Effector memory CD4-positive, alpha-beta T cell (primary cell): ENCODE data around the gene CACHD1.

Experiments
- DNase-seq, 3 donors: peaks; one replicate each; pipeline ENCODE4 v3.0.0-alpha.2; 2020
- H3K27ac ChIP-seq: 2 replicates; pipeline ENCODE4 v1.7.0; 2013; ENCODE audit warnings: mild to moderate bottlenecking, low read length, moderate library complexity; ENCODE audit not compliant: insufficient read depth, poor library complexity, severe bottlenecking
- H3K27me3 ChIP-seq: replicated peaks from 2 replicates; pipeline ENCODE4 v1.7.0; 2013; ENCODE audit warnings: mild to moderate bottlenecking, low read length; ENCODE audit not compliant: insufficient read depth, control insufficient read depth, poor library complexity, severe bottlenecking
- H3K36me3 ChIP-seq: 2 replicates; pipeline ENCODE4 v1.7.0; 2013; ENCODE audit warnings: mild to moderate bottlenecking, low read length, moderate library complexity; ENCODE audit not compliant: control insufficient read depth, insufficient read depth
- H3K4me1 ChIP-seq: 2 replicates; pipeline ENCODE4 v1.7.0; 2013; ENCODE audit warnings: low read length, mild to moderate bottlenecking; ENCODE audit not compliant: control insufficient read depth, insufficient read depth, poor library complexity, severe bottlenecking
- H3K4me3 ChIP-seq: 2 replicates; pipeline ENCODE4 v1.7.0; 2013; ENCODE audit warnings: low read length, low read depth, mild to moderate bottlenecking; ENCODE audit not compliant: insufficient read depth, poor library complexity, severe bottlenecking
- H3K9me3 ChIP-seq: 2 replicates; pipeline ENCODE4 v1.7.0; 2013; ENCODE audit warnings: mild to moderate bottlenecking, low read length, moderate library complexity; ENCODE audit not compliant: control insufficient read depth

CACHD1 gene

DNA sequence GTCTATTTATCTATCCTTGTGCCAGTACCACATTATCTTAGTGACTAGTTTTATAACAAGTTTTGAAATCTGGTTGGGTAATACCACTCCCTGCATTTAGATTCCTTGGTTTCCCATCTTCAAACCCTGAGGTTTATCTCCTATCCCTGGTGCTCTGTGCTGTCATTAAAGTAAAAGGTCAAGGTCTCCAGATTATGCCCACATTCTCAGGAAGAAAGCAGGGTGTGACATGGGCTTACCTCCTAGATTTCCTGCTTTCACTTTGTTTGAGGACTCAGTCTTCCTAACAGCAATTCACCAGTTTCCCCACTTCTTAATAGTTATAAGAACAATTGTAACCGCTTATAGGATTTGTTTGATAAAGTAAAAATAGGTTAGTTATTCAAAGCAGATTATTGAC lies 86.0 kb downstream of the CACHD1 start:
- no peak overlapping the region for H3K4me3 ChIP-seq
- H3K27me3 ChIP-seq: no peaks in the 10 kb centered on the region
- H3K27ac ChIP-seq: no peak overlapping the region
- H3K4me1 ChIP-seq: no peaks in the 10 kb centered on the region
- H3K36me3 ChIP-seq: no peaks in the 10 kb centered on the region
- no peaks in the 10 kb centered on the region for H3K9me3 ChIP-seq
- no peak for DNase-seq

DNA sequence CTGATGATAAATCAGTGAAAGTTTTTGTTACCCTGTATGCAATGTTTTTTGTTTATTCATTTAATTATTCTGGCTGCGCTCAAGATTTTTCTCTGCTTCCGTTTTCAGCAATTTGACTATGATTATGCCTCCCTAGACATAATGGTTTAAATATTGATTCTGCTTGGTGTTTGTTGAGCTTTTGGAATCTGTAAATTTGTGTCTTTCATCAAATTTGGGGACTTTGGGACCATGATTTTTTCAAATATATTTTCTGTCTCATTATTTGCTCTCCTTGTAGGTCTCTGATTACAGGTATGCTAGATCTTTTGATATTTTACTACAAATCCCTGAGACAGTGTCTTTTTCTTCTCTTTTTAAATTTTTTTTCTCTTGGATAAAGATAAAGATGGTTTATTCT lies 92.1 kb downstream of the CACHD1 start:
- H3K27ac ChIP-seq: no peak overlapping the region
- no peaks in the 10 kb centered on the region for H3K9me3 ChIP-seq
- H3K4me3 ChIP-seq: no peak overlapping the region
- H3K27me3 ChIP-seq: no peaks in the 10 kb centered on the region
- no peaks in the 10 kb centered on the region for H3K4me1 ChIP-seq
- H3K36me3 ChIP-seq: no peaks in the 10 kb centered on the region
- no peak for DNase-seq

DNA sequence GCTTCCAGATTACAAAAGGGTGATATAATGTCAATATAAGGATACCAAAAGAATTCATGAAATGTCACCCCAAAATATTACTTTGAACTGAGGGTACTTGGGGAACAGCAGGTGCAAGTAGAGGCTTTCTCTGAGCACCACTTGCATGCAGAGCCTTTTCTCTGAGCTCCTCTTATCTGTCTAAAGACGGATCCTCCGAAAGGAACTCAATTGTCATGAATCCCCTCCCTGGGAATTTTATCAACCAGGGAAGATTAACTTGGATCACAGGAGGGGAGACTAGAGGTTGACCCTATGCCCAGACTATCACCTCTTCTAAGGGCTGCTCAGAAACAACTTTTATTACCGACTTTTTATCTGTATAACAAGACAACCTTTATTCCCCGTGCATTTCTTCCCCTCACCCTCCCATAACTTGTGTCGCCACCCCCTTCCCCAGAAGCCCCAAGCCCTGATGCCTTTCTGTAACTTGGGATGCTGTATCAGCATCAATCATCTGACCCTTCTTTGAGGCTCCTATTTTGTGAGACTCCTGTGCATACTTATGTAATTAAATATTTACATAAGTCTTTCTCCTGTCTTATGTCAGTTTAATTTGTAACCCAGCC lies 94.1 kb downstream of the CACHD1 start:
- Histone ChIP-seq H3K36me3 (no peaks in the 10 kb centered on the region), H3K27ac (no peak overlapping the region), H3K4me3 (no peak overlapping the region)

DNA sequence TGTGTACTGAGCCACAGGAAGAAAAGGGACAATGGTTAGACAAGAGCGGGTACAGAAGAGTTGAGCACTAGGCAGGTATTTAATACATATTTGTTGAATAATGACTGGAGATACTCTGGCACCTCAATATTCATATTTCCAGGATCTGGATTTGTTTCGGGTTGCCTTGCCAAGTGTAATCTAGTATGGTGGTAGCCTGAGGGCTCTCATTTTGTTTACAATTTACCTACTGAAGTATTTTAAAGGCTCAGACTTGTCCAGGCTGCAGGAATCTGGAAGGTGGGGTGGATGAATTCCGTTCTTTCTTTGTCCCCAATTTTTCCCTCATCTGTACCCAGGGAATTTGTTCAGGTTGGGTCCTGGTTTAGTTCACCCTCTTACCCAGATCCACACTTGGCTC lies 95.0 kb downstream of the CACHD1 start:
- H3K27me3 ChIP-seq: no peaks in the 10 kb centered on the region
- no peak overlapping the region for H3K27ac ChIP-seq
- no peak overlapping the region for H3K4me3 ChIP-seq
- no peak for DNase-seq
- H3K9me3 ChIP-seq: no peaks in the 10 kb centered on the region
- no peaks in the 10 kb centered on the region for H3K4me1 ChIP-seq
- H3K36me3 ChIP-seq: no peaks in the 10 kb centered on the region

More for the DNA sequence above, 94.1 kb downstream of the CACHD1 start:
- Histone ChIP-seq H3K4me1 (no peaks in the 10 kb centered on the region), H3K9me3 (no peaks in the 10 kb centered on the region), H3K27me3 (no peaks in the 10 kb centered on the region)
- DNase-seq: no peak

DNA sequence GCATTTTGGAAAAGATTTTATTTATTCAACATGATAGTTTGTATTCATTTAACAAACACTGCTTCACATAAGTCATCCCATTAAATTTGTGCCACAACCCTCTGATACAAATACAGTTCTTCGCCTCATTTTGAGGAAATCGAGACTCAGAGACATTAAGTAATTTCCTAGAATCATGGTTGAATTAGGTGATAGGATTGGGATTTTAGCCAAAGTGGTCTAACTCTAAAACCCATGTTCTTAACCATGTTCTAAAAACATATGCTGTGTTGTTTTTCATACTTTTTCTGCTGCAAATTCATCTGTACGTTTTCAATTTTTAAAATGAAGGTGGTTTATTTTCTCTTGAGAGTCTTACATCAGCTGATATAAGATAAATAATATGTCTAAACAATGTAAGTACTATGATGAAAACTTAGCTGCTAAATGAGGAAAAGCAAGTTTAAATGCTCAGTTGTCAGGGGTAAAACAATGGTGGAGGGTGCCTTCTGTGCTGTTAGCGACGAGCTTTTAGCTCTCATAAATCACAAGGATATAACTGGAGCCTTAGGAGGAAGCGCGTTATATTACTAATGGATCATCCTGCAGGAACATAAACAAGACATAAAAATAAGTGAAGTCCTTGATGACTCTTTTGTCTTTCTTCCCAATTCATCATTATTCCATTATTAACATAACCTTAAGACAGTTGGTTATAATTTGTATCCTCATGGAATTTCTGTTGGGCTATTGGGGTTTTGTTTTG lies 97.7 kb downstream of the CACHD1 start:
- no peak for DNase-seq
- Histone ChIP-seq H3K4me1 (no peaks in the 10 kb centered on the region), H3K27ac (no peak overlapping the region)

DNA sequence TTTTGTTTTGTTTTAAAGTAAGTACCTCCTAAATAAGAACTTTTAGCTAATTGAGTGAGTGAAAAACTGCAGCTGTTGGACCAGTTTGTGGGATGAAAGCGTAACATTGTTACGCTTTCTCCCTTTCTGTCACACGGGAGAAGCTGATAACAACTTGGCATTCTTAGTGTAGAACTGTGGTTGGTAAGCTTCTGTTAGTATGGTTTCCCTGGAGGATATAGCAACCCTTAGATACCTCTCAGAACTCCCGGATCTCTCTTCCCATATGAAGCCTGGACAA lies 98.2 kb downstream of the CACHD1 start:
- Histone ChIP-seq H3K27ac (no peak overlapping the region), H3K27me3 (no peaks in the 10 kb centered on the region), H3K4me1 (no peaks in the 10 kb centered on the region), H3K9me3 (no peaks in the 10 kb centered on the region), H3K4me3 (no peak overlapping the region), H3K36me3 (no peaks in the 10 kb centered on the region)
- DNase-seq: no peak

More for the DNA sequence above, 97.7 kb downstream of the CACHD1 start:
- Histone ChIP-seq H3K4me3 (no peak overlapping the region), H3K36me3 (no peaks in the 10 kb centered on the region), H3K27me3 (no peaks in the 10 kb centered on the region), H3K9me3 (no peaks in the 10 kb centered on the region)

DNA sequence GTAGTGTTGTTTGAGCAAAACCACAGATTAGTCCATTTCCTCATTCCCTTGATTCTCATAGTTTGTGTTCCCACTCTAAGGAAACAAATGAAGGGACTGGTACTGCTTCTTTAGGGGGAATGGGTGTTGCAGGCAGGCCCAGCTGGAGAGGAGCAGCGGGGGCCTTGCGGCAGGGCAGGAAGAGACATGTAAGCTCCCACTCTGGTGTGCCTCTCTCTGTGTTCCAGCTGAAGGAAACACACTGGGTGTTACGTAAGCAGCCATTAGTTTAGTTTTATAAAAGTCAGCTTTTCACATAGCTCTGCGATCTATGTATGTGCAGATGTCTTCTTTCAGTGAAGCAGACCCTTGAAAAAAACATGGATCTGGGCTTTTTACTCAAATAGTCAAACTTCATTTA lies 99.5 kb downstream of the CACHD1 start:
- no peak for DNase-seq
- no peaks in the 10 kb centered on the region for H3K4me1 ChIP-seq
- H3K27ac ChIP-seq: no peak overlapping the region
- no peaks in the 10 kb centered on the region for H3K9me3 ChIP-seq
- no peak overlapping the region for H3K4me3 ChIP-seq
- no peaks in the 10 kb centered on the region for H3K27me3 ChIP-seq
- H3K36me3 ChIP-seq: no peaks in the 10 kb centered on the region

DNA sequence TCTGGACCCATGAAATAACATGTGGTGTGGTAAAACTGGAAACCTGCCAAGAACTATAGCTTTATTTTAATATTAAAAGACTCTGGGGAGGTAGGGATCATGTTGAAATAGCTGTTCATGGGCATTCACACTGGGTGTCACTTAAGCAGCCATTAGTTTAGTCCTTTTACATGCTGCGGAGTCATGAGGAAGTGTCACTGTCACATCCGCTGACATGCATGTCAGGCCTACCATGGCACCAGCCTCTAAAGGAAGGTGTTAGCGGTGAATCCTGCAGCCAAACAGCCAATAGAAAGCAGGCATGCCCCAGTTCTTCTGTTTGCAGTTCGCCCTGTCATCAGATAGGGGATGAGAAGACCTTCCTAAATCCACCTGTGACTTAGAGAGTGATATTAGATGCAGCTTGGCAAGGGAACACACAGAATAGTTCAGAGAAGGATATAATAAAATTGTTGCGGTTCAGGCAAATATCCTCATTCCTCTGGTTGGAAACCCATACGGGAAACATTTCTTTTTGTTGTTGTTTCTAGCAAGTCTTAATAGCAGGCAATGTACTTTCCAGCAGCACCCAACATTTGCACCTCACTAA lies 100.4 kb downstream of the CACHD1 start:
- no peaks in the 10 kb centered on the region for H3K9me3 ChIP-seq

DNA sequence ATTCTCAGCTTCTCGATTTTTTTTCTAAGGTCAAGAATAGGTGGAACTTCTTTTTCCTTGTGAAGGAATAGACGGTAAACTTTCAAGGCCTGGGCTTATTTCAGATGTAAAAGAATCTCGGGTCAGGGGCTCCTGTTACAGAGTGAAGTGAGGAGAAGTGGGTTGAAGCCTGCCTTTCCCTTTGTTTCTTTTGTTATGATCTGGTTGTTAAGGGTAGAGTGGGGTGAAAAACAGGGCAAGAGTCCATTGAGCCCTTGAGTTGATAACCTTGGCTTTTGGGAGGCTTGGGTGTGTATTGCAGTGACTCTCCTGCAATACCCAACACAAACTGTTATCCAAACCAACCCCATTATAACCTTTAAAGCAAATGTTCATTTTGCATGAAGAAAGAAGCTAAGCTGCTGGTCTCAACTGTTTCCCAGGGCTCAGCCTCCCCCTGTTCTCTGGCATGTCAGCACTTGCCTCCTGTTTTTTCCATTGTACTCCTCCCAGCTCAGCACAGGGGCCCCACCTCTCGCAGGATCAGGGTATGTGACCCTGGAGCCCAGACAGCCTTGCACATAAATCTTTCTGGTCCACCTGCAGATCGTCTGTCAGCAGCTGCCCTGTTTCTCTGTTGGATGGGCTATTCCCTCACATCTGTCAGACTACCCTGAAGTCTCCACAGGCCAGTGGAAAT lies 102.4 kb downstream of the CACHD1 start:
- no peaks in the 10 kb centered on the region for H3K9me3 ChIP-seq
- no peaks in the 10 kb centered on the region for H3K36me3 ChIP-seq
- H3K27me3 ChIP-seq: no peaks in the 10 kb centered on the region
- H3K4me3 ChIP-seq: no peak overlapping the region
- no peak overlapping the region for H3K27ac ChIP-seq
- DNase-seq: no peak
- no peaks in the 10 kb centered on the region for H3K4me1 ChIP-seq

More for the DNA sequence above, 100.4 kb downstream of the CACHD1 start:
- H3K27ac ChIP-seq: no peak overlapping the region
- H3K27me3 ChIP-seq: no peaks in the 10 kb centered on the region
- no peak for DNase-seq
- H3K4me1 ChIP-seq: no peaks in the 10 kb centered on the region
- no peak overlapping the region for H3K4me3 ChIP-seq
- H3K36me3 ChIP-seq: no peaks in the 10 kb centered on the region

DNA sequence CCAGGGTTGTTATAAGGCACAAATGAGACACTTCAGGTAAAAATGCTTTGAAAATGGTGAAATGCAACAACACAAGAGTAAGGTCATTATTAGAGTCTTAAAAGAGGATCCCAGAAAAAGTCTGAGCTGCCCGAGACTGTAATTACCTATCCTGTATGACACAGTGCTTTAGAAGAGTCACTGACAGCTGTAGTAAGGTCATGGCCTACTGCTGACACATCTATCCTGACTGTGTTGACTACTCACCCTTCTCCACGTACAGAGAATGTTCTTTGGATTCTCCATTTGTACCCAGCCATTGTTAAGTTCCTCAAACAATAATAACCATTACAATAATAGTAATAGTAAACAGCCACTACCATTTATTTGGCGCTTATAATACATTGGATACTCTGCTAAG lies 104.4 kb downstream of the CACHD1 start:
- H3K9me3 ChIP-seq: no peaks in the 10 kb centered on the region
- no peaks in the 10 kb centered on the region for H3K36me3 ChIP-seq
- DNase-seq: no peak
- H3K4me3 ChIP-seq: no peak overlapping the region
- H3K27me3 ChIP-seq: no peaks in the 10 kb centered on the region
- no peaks in the 10 kb centered on the region for H3K4me1 ChIP-seq
- H3K27ac ChIP-seq: no peak overlapping the region
